Natural killer cell (primary cell): ENCODE measurements around the gene SMIM30. TPM values are rescaled to one million over a fixed set of nuclear protein-coding genes. Genes with fewer than 3 reads are reported as not detected.

Source experiments
- ATAC-seq, 3 donors: fragments of 150-1000 bp in 2 of 3; fragments of 200-7000 bp in 1 of 3; cut with Tn5 transposase; 1 replicate in 1 of 3; 2 replicates in 2 of 3; pipeline ENCODE4 v1.10.0; 2021; ENCODE audit warnings: mild to moderate bottlenecking in 2 of 3, moderate library complexity in 2 of 3
- DNase-seq, 2 donors: peaks; one replicate each; pipeline versions ENCODE4 v3.0.0 to v3.0.0-alpha.2; 2013 to 2021; ENCODE audit warnings: mixed read lengths in 1 of 2
- H3K27ac ChIP-seq: one replicate; pipeline ENCODE4 v1.5.1; 2013; ENCODE audit warnings: mild to moderate bottlenecking, low read length
- H3K27me3 ChIP-seq: one replicate; pipeline ENCODE4 v1.6.1; 2013; ENCODE audit warnings: low read length; ENCODE audit not compliant: control insufficient read depth, insufficient read depth
- H3K36me3 ChIP-seq: one replicate; pipeline ENCODE4 v1.6.1; 2013; ENCODE audit warnings: low read length; ENCODE audit not compliant: control insufficient read depth, insufficient read depth
- H3K4me1 ChIP-seq: one replicate; pipeline ENCODE4 v1.6.1; 2013; ENCODE audit warnings: low read length; ENCODE audit not compliant: control insufficient read depth, insufficient read depth
- H3K4me3 ChIP-seq: one replicate; pipeline ENCODE4 v1.5.1; 2013; ENCODE audit warnings: low read length
- H3K9me3 ChIP-seq: one replicate; pipeline ENCODE4 v1.6.1; 2013; ENCODE audit warnings: low read length; ENCODE audit not compliant: control insufficient read depth, insufficient read depth
- H3K27ac Mint-ChIP-seq, 2 donors: one replicate each; pipeline ENCODE4 v1.8.0; 2022; ENCODE audit warnings: mild to moderate bottlenecking in 2 of 2, mixed read lengths in 2 of 2, moderate library complexity in 1 of 2
- H3K27me3 Mint-ChIP-seq, 2 donors: one replicate each; pipeline ENCODE4 v1.8.0; 2022; ENCODE audit warnings: low read depth in 2 of 2, mixed read lengths in 2 of 2
- H3K36me3 Mint-ChIP-seq: one replicate; pipeline ENCODE4 v1.8.0; 2022; ENCODE audit warnings: mixed read lengths
- H3K4me1 Mint-ChIP-seq, 2 donors: one replicate each; pipeline ENCODE4 v1.8.0; 2022; ENCODE audit warnings: mixed read lengths in 2 of 2
- H3K4me3 Mint-ChIP-seq: one replicate; pipeline ENCODE4 v1.8.0; 2022; ENCODE audit warnings: mild to moderate bottlenecking, moderate library complexity, mixed read lengths
- H3K9me3 Mint-ChIP-seq, 2 donors: one replicate each; pipeline ENCODE4 v1.8.0; 2022; ENCODE audit warnings: mixed read lengths in 2 of 2
- CTCF ChIP-seq: fragments of 200-600 bp; IDR thresholded peaks from one replicate; pipeline ENCODE4 v1.8.0; 2022; ENCODE audit warnings: antibody characterized with exemption
- WGBS: methylation state at CpG from one replicate; pipeline ENCODE4 v1.1.7; 2013; ENCODE audit warnings: missing lambda C conversion rate; ENCODE audit not compliant: insufficient coverage; 5-methylcytosine and 5-hydroxymethylcytosine counted together
- intact Hi-C: fragments of 100-400 bp; cut with micrococcal nuclease; formaldehyde crosslinking; loops from one replicate; pipeline ENCODE4 v1.14.2; 2022
- total RNA-seq, 4 donors: library from RNA; stranded (reverse); fragments of 120-200 nt in 1 of 4; gene quantifications; one replicate each; pipeline versions ENCODE4 v1.2.3 to v1.2.4, GENCODE V29; 2013 to 2022

SMIM30 gene
- total RNA-seq, 3 donors from 2014 or later (not counting 1 experiment from before 2014, with no cell fraction given), result 5.5 to 7.6 (median 6.6) TPM

- Mint-ChIP-seq H3K36me3 (no peaks in the 10 kb centered on the region), H3K27ac (no peak overlapping the region), H3K4me1 (no peaks in the 10 kb centered on the region), H3K4me3 (no peak overlapping the region), H3K27me3 (peaks cover 27 to 37% of the 10 kb centered on the region in 2 donors), H3K9me3 (no peaks in the 10 kb centered on the region)
- Histone ChIP-seq H3K27me3 (no peaks in the 10 kb centered on the region), H3K4me3 (no peak overlapping the region), H3K4me1 (peaks cover 2% of the 10 kb centered on the region), H3K9me3 (no peaks in the 10 kb centered on the region), H3K27ac (no peak overlapping the region), H3K36me3 (no peaks in the 10 kb centered on the region)
- intact Hi-C loops, result no loop called here
- DNase-seq (no peak), ATAC-seq (no peak)
- 92% methylated on average over 10 of the region's 10 CpGs for whole genome bisulfite sequencing
- TF ChIP-seq CTCF, result no peak
These were observed 34.4 kb downstream of the SMIM30 start for GRCh38 chr7:113083816-113084495.

- Mint-ChIP-seq H3K9me3 (no peaks in the 10 kb centered on the region), H3K36me3 (no peaks in the 10 kb centered on the region), H3K27ac (no peak overlapping the region), H3K27me3 (peaks cover 27 to 34% of the 10 kb centered on the region in 2 donors), H3K4me1 (no peaks in the 10 kb centered on the region), H3K4me3 (no peak overlapping the region)
- no peak overlapping the region for H3K4me3 ChIP-seq
- no peak for TF ChIP-seq CTCF
- H3K27me3 ChIP-seq, result no peaks in the 10 kb centered on the region
- H3K36me3 ChIP-seq, result no peaks in the 10 kb centered on the region
- H3K27ac ChIP-seq, result no peak overlapping the region
- H3K9me3 ChIP-seq, result no peaks in the 10 kb centered on the region
- no peak for DNase-seq
- ATAC-seq, result no peak
- intact Hi-C loops, result no loop called here
- WGBS, result 94% methylated on average over 1 of the region's 1 CpG
- H3K4me1 ChIP-seq, result peaks cover 2% of the 10 kb centered on the region
These were observed 35.1 kb downstream of the SMIM30 start for GRCh38 chr7:113083132-113083815.

- Histone ChIP-seq H3K27ac (no peak overlapping the region), H3K27me3 (no peaks in the 10 kb centered on the region), H3K4me3 (no peak overlapping the region), H3K9me3 (no peaks in the 10 kb centered on the region), H3K36me3 (no peaks in the 10 kb centered on the region), H3K4me1 (no peaks in the 10 kb centered on the region)
- no peak overlapping the region for H3K27ac Mint-ChIP-seq
- DNase-seq (no peak), ATAC-seq (no peak)
- H3K36me3 Mint-ChIP-seq, result no peaks in the 10 kb centered on the region
- H3K27me3 Mint-ChIP-seq, result peaks cover 0 to 3% of the 10 kb centered on the region in 2 donors
- H3K9me3 Mint-ChIP-seq, result no peaks in the 10 kb centered on the region
- no peak for TF ChIP-seq CTCF
- H3K4me1 Mint-ChIP-seq, result no peaks in the 10 kb centered on the region
- WGBS, result 52% methylated on average over 2 of the region's 2 CpGs
- H3K4me3 Mint-ChIP-seq, result no peak overlapping the region
- intact Hi-C loops, result no loop called here
These were observed 40.0 kb downstream of the SMIM30 start for GRCh38 chr7:113078331-113078730.
